GM10266 (cell line): ENCODE data around the gene KRT74.

Experiments
- DNase-seq: peaks from one replicate; pipeline ENCODE4 v3.0.0; 2012; ENCODE audit errors: extremely low spot score
- TF ChIP-seq, protein P1 (sequence below): IDR thresholded peaks from 2 replicates; pipeline ENCODE4 v1.5.1; 2012; ENCODE audit warnings: mild to moderate bottlenecking, low read depth; ENCODE audit not compliant: control insufficient read depth, insufficient read depth; ENCODE audit errors: missing control alignments

Gene KRT74

GRCh38 chr12:52517005-52517835, 56.4 kb downstream of the KRT74 start:
- TF ChIP-seq, protein P1, sequence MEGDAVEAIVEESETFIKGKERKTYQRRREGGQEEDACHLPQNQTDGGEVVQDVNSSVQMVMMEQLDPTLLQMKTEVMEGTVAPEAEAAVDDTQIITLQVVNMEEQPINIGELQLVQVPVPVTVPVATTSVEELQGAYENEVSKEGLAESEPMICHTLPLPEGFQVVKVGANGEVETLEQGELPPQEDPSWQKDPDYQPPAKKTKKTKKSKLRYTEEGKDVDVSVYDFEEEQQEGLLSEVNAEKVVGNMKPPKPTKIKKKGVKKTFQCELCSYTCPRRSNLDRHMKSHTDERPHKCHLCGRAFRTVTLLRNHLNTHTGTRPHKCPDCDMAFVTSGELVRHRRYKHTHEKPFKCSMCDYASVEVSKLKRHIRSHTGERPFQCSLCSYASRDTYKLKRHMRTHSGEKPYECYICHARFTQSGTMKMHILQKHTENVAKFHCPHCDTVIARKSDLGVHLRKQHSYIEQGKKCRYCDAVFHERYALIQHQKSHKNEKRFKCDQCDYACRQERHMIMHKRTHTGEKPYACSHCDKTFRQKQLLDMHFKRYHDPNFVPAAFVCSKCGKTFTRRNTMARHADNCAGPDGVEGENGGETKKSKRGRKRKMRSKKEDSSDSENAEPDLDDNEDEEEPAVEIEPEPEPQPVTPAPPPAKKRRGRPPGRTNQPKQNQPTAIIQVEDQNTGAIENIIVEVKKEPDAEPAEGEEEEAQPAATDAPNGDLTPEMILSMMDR: no peak
- no peak for DNase-seq

DNA sequence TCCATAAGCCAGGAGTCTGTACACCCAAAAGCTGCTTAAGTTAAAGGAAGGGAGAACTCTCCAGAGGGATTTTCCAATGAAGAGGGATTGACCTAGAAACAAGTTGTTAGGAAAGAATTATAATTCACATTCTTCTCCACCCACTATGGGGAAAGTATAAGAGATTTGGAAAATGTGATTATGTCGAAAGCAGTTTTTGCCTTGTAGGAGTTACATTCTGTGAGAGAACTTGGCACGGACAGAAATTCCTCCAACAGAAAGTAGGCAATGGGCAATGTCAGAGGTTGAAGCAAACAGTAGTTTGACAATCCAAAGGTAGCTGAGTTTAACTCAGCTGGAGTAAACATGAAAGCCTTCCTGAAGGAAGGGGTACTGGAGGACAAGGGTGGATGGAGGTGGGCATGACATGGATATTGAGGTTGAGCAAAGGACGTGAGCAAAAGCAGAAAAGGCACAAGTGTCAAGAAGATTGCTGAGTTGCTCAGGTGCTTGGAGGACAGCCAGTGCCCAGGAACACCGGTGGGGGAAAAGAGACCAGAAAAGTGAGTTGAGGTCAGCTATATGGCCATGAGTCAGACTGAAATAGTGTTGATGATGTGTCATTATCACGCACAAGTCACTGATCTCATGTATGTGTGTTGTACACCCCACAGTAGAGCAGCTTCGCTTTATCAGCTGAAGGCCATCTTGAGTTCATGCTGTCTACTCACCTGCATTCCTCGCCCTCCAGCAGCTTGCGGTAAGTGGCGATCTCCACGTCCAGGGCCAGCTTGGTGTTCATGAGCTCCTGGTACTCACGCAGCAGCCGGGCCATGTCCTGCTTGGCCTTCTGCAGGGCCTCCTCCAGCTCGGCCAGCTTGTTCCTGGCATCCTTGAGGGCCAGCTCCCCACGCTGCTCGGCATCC, 57.5 kb downstream of the KRT74 start:
- no peak for DNase-seq
- TF ChIP-seq, protein P1: no peak
